Umbilical cord (tissue), 2 donors: ENCODE measurements around the gene DISC1. TPM values are rescaled to one million over a fixed set of nuclear protein-coding genes. Genes with fewer than 3 reads are reported as not detected.
"Not testable (repeated sequence)": the region's sequence is repeated elsewhere in the genome, so short reads cannot be mapped to it uniquely, and the experiment has no call there.

Experiments
- DNase-seq: peaks from one replicate; pipeline ENCODE4 v3.0.0-alpha.2; 2015; ENCODE audit warnings: low spot score
- total RNA-seq: library from RNA; depleted of rRNA; stranded (reverse); fragments of >200 nt; gene quantifications from one replicate; pipeline ENCODE4 v1.2.3, GENCODE V29; 2014; ENCODE audit warnings: low replicate concordance; ENCODE audit not compliant: insufficient read depth

DISC1 gene
- total RNA-seq, 1 donor from 2014 or later: 17.3 TPM

DNA sequence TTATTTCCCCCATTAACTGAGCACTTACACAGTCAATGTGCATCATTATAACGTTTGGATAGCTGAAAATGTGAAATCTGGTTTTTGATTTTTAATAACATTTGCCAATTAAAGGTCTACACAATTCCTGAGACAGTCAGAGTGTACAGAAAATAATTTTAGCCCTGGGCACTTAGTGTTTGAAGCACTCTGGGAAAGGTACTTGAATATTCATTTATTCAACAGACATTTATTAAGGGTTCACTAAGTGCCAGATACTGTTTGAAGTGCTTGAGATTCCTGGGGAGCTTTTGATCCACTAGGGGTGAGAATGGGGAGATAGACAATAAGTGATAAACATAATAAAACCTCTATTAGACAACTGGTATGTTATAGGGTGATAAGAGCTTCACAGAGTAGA, 141.8 kb downstream of the DISC1 start:
- no peak for DNase-seq

DNA sequence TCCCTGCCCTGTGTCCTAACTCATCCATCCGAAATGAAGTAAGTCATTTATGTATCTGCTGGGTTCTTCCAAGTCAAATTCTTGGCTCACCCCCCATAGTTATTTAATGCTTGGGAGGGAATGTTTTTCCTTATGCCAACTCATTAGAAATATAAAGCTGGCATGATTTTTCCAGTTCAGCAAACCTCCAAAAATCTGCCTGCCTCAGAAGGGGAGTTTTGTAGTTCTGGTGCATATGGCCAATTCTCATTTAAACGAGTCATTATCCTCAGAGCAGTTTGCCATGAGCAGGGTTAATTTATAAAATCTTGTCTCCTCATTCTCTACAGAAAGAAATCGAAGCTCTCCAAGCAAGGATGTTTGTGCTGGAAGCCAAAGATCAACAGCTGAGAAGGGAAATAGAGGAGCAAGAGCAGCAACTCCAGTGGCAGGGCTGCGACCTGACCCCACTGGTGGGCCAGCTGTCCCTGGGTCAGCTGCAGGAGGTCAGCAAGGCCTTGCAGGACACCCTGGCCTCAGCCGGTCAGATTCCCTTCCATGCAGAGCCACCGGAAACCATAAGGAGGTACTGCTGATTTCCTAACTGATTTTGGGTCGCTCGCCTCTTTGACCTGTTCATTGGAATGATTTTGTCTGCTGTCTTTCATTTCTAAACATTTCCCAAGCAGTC, 144.1 kb downstream of the DISC1 start:
- no peak for DNase-seq

DNA sequence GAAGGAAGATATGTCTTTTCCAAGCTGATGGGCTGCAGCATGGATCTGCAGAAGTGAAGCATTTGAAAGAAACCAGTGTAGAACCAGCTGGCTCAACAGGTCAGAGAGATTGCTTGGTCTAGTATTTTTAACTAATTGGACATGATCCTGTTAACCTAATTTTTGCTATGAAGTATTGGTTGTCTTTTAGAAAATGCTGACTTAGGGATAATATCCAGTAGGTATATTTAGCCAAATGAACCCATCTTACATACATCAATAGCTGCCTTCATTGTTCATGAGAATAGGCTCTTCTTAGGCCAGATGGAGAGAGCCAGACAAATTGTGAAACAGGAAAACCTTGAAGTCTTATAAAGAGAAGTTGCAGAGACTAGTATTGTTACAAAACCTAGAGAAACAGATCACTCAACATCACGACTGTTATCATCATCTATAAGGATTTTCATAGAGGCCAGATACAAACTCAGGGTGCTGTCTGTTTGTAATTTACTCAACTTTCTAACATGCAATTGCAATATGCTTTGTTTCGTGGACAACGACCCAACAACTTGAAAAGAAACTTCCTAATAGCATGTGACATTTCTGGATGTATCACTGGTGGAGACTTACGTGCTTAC, 148.2 kb downstream of the DISC1 start:
- no peak for DNase-seq

DNA sequence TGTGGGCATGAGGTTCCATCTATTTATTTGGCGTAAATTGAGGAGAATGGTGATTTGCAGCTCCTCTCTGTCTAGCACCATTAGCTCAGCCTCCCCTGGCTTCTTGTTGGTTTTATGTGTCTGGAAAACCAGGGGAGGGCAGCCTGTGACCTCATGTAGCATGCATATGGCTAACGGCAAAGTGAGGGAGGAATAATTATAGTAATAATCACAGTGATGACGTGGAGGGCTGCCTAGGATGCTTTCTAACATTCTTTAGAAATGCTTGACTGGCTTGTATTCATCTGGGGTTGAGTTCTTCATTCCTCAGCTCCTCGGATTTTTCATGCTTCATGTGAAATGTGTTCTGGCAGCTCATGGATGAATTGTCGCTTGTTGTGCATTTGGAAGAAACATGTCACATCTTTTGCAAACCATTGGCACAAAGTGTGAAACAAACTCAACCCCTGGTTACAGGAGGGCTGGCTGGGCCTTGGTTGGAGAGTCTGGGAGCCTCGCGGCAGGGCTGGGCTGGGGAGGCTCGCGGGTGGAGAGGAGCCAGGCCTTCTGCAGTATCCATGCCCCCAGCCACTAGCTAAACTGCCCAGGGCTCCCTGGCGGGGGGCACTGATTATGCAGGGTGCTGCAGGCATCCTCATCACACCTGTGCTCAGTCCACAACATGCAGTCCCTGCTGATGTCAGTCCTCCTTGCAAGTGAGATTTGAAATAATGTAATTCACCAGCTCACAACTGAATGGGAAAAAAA, 149.6 kb downstream of the DISC1 start:
- DNase-seq: peak; percentile 64

DNA sequence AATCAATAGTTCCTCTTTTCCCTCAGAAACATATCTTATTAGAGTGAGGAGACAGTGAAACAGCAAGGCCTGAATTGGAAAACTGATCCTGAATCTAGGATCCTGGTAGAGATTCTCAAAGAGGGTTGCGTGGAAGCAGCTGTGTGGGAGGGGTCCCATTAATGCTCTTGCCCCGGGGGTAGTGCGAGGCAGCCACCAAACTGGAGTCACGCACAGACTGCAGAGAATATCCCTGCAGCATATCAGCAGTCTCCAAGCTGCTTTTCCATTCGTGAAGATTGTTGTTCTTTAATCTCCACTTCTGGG, 150.1 kb downstream of the DISC1 start:
- DNase-seq: no peak

DNA sequence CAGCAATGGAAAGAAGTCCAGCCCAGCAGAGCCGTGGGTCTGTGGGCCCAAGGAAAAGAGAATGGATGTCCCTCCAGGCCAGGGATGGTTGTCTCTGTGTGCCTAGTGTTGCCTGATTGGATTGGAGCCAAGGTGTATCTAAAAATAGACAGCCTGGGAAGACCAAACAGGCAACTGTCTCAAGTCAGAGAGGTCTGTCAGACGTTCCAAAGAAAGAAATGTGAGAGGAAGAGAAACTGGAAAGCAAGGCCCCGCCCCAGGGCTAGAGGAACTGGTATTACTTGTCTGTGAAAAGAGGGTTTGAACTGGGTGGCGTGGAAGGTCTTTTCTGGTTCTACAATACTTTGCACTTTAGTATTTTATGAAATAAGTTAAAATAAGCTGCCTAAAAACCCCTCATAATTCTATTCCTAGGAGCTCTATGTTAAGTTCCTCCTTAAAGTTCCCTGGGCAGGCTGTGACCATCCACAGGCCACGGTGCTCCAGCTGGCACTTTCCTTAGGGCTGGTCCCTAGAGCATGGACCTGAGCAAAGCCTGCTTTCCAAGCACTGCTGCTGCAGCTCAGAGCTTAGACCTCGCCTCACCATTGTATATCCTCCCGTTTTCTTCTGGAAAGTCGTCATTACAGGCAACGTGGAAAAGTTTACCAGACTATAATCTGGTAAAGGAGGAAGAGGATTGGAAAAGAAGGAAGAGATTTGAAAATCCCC, 151.6 kb downstream of the DISC1 start:
- peak; percentile 81 for DNase-seq

DNA sequence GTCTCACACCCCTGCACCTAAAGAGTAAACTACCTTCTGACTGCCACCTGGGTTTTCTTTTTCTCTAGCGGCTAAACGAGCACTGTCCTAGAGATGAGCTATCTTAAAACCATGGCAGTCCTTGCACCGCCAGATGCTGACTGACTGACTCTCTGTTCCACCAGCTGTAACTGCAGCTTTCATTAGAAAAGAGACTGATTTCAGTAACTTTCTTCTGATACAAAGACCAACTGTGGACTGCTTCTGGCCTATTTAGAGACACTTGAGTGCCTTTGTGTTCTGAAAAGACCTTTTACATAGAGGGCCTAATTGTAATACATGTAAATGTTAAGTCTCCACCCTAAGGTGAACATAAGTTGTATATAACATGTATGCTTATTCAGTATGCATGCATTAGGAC, 152.5 kb downstream of the DISC1 start:
- DNase-seq: no peak

DNA sequence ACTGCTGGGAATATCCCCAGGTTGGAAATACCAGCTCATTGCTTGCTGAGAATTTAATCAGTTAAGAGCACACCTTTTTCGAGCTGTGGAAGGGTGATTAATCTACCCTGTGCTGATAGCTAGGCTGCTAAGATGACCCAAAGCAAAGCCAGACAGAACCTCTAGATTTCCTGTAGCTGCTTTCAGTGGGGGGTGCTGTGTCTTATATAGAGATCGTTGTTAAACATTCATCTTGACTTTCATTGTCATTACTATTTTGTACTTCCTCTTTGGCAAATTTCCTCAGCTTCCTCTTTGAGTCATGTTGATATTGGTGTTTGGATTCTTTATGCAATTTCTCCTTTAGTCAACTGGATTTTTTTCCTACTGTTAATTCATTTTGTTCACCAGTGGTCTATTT, 155.3 kb downstream of the DISC1 start:
- DNase-seq: peak; percentile 18

DNA sequence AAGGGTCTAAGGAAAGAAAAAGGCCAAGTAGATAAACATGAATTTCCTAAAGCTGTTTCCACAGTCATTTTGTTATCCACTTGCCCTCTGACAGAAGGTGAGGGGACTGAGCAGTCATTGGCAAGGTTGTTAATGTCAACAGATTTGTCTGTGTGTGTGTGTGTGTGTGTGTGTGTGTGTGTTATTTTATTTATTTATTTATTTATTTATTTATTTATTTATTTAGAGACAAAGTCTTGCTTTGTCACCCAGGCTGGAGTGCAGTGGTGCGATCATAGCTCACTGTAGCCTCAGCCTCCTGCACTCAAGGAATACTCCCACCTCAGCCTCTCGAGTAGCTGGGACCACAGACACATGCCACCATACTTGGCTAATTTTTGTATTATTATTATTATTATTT, 158.5 kb downstream of the DISC1 start:
- not testable (repeated sequence) for DNase-seq

DNA sequence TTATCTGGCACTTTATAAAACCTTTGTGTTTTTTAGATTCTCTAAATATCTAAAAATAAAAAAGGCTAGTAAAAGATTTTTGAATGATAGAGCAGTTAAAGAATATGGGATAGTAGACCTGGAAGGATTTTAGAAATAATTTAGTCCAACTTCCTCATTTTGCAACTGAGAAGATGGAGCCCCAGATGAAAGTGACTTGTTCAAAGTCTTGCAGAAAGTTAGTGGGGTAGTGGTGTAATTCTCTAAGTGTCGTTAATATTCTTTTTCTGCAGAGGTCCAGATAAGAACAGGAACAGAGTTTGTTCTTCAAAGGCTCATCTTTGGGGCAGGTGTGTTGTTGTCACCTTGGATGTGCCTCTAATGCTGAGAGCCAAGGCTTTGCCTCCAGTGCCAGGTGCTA, 159.5 kb downstream of the DISC1 start:
- no peak for DNase-seq

DNA sequence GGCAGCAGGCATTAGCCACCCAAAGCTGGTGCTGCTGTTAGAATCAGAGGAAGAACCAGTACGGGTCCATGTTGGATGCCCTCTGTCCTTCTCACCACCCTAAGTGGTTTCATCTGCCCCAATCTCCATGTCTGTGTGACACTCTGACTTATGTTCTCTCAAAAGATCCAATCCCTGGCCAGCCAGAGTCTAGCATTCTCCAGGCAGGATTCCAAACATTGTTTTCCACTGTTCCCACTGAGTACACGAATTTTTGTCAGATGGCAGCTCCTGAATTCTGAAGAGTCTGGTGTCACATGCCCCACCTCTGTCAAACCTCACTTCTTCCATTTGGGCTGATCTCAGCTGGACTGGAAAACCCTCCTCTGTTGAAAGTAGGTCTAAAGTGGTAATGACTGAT, 166.0 kb downstream of the DISC1 start:
- no peak for DNase-seq

DNA sequence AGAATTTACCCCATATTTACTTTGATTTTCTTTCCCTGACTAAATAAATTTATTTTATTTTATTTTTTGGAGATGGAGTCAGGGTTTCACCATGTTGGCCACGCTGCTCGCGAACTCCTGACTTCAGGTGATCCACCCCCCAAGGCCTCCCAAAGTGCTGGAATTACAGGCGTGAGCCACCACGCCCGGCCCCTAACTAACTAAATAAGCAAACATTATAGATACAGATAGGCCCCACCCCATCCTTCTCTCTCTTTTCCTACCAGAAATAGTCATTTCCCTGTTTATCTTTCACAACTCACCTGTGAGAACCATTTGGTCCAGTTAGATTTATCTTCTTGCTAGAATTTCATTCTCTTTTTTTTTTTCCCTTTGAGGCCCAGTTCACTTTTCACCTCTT, 167.3 kb downstream of the DISC1 start:
- DNase-seq: no peak

DNA sequence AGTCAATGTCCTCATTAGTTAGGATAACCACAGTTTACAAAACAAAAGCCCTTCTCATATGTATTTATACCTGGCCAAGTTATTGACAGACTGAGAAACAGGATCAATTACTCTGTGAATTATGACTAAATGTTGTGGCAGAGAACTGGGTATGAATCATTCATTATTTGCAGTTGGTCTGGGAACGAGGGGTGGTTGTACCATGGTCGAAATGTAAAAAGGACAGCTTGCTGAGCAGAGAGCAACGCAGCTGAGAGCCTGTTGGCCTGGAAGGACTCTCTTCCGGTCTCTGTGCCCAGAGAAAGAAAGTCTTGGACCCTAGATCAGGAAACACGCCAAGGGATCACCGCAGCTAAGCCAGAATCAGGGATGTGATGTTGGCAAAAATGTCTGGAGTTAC, 169.6 kb downstream of the DISC1 start:
- no peak for DNase-seq

DNA sequence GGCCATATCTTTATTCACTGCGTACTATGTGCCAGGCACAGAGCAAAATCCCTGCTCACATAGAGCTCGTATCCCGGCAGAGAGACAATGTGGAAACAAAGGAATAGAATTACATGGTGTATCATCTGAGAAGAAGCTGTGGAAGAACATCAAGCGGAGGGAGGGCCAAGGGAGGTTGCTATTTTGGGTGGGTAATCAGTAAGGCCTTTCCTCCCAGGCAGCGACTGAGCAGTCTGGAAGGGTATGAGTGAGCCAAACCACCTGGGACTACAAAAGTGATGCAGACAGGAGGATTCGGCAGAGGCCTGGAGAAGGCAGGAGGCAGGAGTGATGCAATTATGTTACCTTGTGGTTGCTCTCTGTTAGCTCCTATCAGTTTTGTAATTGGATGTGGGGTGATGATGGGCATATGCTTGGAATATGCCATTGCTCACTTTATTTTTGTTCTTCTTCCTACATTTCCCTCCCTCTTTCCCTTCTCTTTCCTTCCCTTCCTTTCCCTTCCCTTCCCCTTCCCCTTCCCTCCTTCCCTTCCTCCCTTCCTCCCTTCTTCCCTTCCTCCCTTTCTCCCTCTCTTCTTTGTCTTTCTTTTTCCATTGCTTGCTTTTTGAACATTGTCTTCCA, 172.9 kb downstream of the DISC1 start:
- DNase-seq: no peak

DNA sequence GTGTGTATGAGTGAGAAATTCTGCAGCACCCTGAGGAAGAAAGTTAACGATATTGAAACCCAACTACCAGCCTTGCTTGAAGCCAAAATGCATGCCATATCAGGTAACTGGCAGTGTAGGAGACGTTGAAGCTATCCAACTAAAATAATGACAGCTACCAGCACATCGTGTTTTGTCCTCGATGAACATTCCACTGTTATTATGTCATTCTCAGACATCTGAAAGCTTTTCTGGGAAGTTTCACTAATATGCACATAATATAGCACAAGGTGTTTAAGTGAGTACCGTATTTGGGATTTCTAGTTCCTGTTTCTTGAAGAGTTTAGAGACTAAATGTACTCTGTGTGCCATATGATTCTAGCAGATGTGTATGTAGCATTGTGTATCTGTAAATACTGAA, 173.5 kb downstream of the DISC1 start:
- DNase-seq: peak; percentile 17

DNA sequence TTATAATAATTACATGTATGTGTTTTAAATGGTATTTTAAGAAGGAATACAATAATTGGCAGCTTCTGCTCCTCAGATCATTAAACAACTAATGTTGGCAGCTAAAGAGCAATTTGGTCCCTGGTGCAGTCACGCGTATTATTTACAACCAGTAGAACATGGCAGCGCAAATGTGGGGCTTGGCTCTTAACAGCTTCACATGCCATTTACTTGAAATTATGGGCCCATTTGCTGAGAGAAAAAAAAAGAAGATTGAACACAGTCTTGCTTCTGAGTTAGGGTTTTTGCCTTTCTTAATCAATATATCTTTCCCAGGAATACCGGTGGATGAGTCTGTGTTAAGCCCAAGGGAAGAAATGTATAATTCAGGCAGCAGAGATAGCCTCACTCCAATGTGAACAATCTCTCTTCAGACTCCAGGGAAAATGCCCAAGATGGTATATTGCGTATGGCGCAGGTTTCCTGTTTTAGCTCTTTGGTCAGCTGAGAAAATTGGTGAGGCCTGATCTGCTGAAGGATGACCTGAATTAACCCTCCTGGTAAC, 174.5 kb downstream of the DISC1 start:
- DNase-seq: no peak

DNA sequence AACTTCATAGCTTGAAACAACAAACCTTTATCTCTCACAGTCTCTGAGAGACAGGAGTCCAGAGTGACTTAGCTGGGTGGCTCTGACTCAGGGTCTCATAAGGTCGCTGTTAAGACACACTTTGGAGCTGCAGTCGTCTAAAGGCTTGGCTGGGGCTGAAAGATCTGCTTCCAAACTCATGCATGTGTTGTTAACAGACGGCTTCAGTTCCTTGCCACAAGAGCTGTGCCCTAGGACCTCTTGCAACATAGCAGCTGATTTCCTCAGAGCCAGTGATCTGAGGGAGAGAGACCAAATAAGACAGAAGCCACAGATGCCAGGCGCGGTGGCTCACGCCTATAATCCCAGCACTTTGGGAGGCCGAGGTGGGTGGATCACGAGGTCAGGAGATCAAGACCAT, 176.8 kb downstream of the DISC1 start:
- DNase-seq: no peak

DNA sequence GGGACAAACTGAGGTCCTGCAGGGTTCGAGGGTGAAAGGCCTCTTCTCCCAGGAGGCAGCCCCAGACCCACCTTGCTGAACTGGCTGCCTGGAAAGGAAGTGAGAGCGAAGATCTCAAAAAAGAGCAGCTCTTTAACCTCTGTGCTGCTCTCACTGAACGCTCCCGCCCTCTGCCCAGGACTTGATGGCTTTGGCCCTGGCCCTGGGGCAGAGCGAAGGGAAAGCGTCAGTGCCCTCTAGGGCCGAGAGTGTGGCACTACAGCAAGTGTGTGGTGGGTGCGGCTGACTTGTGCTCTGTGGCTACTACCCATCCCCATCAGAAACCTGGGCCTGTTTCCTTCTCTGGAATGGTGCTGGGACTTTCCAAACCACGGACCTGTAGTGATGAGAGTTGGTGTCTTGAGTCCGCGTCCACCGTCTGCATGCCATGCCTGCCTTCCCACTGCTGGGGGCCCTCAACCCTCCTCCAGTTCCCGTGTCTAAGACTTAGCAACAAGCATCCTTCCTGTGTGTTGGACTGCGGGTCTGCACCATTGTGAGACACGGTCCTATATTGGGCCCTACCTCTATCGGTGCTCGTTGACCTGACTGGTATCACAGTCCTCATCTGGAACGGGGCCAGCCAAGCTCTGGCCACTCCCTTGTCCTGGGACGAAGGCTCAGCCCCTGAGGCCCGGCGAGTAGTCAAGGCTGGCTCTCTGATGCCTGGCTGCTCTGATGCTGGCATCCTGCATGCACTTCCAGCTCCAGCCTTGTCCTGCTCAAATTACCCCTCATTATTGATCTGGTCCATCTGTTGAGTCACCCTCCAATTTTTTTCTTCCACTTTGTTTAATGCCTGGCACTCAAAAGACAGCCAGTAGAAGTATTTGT, 180.3 kb downstream of the DISC1 start:
- peak; percentile 38 for DNase-seq

DNA sequence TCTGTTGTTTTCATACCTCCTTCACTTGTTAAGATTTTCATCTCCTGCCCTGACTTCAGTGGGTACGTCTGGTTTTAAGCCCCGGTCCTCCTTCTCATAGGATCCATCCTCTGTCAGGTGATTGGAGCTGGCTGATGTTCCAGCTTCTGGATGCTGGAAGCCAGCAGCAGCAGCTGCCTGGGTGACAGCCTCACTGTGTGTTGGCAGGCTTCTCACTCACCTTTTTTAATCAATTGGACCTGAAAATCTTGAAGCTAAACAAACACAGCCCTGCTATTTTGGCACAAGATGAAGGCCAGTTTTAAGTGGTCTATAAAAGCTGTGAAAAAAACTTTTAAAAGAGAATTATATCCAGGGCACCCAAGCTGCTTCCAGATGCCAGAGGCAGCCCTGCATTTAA, 181.0 kb downstream of the DISC1 start:
- no peak for DNase-seq

DNA sequence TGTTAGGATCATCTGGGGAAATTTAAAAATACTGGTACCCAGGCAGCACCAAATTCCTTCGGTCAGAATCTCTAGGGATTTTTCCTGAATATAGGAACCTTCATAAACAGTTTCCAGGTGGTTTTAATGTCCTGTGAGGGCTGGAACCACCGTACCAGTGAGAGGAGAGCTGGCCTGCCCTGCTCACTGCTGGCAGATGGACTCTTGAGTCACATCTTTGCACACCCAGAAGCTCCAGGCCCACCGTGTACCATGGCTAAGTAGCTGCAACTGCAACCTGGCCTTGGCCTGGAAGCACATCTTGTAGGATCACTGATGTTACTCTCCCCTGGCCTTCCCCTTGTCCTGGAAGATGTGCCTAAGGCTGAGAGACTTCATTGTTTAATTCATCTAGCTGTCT, 181.5 kb downstream of the DISC1 start:
- DNase-seq: no peak

DNA sequence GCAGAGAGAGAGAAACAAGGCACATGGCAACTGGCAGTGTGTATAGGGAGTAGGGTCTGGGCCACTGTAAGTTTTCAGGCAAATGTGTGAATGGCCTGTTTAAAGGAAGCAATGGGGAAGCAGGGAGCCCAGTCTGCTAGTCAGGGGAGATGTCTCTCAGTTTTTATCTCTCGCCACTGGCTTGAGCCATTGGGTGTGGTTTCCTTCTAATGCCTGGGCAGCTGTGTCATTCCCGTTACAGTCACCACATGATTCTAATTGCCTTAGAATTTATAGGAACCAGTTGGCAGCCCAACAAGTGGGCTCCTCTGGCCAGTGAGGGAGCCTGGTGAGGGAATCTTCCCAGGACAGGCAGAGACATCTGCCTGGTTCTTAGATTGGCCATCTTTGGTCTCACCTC, 182.4 kb downstream of the DISC1 start:
- peak; percentile 12 for DNase-seq
